Activated CD4-positive, alpha-beta T cell treated with anti-CD3 and anti-CD28 coated beads, Interleukin-2, Interleukin-6, amounts not matched to agents 100 ng/mL and 50 ng/mL, durations not matched to agents 16 hours and 8 hours (primary cell): ENCODE results near the gene TM4SF5.

Experiments used
- DNase-seq: peaks from one replicate; pipeline ENCODE4 v3.0.0-alpha.2; 2020

TM4SF5 gene

DNA sequence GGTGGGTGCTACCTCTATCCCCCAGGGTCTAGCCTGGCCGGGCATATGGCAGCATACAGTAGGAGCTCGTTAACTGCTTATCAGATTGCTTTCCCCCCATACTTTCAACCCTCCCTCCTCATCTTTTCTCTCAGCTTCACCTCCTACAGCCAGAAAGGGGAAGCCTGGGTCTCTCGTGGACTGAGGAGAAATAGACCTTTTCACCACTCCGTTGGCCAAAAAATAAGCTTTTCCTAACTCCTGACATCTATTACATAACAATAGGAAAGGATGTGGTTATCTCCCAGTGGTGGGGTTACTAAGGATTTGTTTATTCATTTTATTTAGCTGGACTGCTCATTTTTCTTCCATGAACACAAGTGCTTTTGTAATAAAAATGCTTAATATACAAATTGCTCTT is 23.0 kb upstream of the TM4SF5 start:
- no peak for DNase-seq

- DNase-seq, result no peak
Measured at GRCh38 chr17:4750606-4751005, 21.1 kb upstream of the TM4SF5 start.

DNA sequence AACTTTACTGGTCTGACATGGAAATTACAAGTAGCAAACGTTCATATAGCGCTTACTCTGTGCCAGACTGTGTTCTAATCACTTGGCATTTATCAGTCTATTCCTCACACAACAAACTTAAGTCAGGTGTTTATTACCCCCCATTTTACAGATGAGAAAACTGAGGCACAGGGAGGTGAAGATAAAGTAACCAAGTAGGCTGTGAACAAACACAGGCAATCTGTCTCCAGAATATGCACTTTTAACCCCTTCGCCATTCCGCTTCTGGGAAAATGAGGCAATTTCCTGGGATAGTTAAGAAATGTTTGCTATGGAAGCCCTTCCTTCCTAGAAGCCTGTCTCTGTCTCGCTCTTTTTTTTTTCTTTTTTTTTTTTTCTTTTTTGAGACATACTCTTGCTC is 19.8 kb upstream of the TM4SF5 start:
- DNase-seq, result no peak

DNA sequence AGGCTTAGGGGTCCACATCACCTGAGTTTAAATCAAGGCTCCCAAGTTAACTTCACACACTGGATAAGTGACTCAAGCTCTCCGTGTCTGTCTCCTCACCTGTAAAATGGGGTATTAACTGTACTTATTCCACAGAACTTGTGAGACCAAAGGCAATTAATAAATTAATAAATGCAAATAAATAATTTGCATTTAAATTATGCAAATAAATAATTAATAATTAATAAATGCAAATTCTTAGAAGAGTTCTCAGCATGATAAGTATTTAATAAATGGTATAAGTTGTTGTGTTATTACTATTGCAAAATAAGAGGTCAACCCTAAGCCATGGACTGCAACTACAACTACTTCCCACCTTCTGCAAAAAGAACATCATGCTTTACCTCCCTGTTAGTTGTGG is 18.3 kb upstream of the TM4SF5 start:
- no peak for DNase-seq

DNA sequence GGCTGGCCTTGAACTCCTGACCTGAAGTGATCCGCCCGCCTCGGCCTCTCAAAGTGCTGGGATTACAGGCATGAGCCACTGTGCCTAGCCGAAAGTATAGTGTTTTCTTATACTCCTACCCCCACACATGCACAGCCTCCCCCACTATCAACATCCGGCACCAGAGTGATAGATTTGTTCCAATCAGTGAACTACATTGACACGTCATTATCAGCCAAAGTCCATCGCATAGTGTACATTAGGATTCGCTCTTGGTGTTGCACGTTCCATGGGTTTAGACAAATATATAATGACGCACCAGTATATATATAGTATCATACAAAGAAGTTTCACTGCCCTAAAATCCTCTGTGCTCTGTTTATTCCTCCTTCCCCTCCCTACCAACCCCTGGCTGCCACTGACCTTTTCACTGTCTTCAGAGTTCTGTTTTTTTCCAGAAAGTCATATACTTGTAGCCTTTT is 11.9 kb upstream of the TM4SF5 start:
- DNase-seq, result no peak

DNA sequence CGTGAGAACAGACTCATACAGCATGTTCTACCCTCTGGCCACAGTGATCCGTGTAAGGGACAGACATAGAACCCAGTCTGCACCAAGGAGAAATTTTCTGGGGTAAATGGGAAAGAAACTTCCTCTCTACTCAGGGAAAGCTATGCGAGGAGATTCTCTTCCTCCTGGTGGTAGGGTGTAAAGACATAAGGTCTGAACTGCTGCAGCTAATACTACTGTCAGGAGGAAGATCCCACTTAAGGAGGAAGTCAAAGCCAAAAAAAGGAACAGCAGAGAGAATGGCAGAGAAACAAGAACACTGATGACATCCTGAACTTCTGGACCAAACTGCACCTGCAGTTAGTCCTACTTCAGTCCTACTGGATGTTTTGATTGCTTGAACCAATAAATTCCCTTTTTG is 7.1 kb upstream of the TM4SF5 start:
- DNase-seq, result no peak

DNA sequence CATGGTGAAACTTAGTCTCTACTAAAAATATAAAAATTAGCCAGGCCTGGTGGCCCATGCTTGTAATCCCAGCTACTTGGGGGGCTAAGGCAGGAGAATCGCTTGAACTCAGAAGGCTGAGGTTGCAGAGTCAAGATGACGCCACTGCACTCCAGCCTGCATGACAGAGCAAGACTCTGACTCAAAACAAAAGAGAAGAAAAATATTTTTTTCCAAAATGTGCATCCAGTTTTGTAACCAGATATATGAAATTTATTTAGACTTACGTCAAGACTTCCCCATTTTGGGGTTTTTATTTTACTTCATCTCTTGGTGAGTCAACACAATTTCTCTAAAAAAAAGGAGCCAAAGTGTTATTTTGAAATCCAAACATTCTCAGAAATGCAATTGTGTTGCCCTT is 5.5 kb upstream of the TM4SF5 start:
- no peak for DNase-seq

DNA sequence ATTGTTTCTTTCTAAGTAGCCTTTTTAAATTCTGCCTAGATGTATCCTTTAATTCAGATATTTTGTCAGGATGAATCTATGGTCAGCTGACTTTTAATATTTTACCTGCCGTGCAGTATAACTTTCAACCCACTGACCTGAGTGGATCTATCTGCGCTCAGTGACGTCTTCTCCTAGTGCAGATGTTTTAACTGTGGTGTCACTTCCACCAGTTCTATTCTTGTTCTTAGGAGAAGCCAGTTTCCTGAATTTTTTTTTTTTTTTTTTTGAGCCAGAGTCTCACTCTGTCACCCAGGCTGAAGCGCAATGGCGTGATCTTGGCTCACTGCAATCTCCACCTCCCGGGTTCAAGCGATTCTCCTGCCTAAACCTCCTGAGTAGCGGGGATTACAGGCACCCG is 5.0 kb upstream of the TM4SF5 start:
- no peak for DNase-seq

DNA sequence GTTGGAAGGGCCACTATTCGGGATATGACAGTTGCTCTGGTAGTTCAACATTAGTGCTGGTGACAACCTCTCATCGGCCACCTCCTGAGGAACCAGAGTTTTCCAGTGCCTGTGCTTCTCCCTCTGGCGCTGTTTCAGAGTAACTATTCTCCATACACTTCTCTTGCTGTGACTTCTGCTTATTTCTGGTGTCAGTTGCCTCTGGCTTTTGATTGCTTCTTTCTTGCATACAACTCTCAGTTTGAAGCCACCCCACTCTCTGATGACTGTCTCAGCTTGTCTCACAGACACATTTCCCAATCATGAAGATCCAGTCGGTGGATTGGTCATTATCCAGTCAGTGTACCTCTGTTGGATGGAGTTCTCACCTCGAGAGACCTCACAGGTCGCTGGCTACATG is 3.4 kb upstream of the TM4SF5 start:
- DNase-seq, result no peak

- no peak for DNase-seq
Measured at GRCh38 chr17:4769628-4770027, 2.1 kb upstream of the TM4SF5 start.

- DNase-seq, result no peak
Measured at GRCh38 chr17:4772235-4772613, 538 bp downstream of the TM4SF5 start.

- DNase-seq, result no peak
Measured at GRCh38 chr17:4777969-4778760, 6.5 kb downstream of the TM4SF5 start.

GRCh38 chr17:4780325-4780955 is 8.8 kb downstream of the TM4SF5 start:
- DNase-seq, result no peak

- DNase-seq, result peak; percentile 10
Measured at GRCh38 chr17:4782652-4783051, 11.0 kb downstream of the TM4SF5 start.

DNA sequence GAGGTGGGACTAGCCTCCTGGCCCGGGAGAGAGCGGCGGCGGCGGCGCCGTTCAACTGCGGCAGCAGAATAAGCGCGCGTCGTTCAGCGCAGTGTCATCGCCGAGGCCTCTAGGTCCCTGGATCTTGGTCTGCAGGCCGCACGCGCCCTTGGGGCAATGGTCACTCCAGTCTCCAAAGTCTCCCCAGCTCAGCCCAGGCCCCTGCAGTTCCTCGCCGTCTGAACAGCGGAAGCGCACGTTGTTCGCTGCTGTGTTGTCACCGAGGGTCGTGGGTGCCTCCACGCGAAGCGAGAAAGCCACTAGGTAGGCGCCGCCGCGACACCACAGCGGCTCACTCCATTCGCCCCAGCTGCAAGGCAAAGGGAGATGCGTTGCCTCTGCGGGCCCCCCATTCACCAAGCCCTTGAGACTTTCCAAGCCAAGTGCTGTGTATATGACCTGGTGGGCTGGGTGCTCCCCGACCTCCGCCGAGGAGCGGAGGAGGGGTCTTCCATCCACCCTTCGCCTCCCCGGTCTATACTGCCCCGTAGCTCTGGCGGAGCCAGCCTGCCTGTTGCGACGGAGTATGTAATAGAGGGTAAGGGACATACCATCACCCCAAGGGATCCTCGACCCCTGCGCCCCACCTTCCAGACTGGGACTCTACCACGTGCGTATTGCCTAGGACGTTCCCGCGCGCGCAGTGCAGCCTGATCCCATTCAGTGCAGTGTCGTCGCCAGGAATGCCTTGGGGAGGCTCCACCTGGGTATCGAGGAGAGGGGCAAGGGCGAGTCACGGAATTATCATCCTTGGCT is 13.8 kb downstream of the TM4SF5 start:
- no peak for DNase-seq

DNA sequence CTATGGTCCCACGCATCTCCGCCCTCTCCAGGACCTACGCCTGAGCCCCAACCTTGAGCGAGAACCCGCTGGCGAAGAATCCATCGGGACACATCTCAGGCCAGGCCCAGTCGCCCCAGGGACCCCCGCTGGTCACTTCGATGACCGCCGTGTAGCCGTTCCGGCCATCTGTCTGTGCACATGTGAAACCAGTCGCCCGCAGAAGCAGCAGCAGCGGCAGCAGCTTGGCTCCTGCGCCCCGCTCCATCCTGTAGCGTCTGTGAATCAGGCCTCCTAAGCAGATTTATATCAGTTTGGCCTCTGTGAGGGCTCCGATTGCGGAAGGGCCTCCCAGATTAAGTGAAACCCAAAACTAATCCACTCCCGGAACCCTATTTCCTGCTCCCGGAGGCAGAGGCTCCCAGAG is 14.4 kb downstream of the TM4SF5 start, which contains the start of gene VMO1:
VMO1 (minus strand) TSS at position 259 of the 406 bp plus-strand sequence; CDS start at position 247, 12 bp downstream.
- DNase-seq, result no peak

DNA sequence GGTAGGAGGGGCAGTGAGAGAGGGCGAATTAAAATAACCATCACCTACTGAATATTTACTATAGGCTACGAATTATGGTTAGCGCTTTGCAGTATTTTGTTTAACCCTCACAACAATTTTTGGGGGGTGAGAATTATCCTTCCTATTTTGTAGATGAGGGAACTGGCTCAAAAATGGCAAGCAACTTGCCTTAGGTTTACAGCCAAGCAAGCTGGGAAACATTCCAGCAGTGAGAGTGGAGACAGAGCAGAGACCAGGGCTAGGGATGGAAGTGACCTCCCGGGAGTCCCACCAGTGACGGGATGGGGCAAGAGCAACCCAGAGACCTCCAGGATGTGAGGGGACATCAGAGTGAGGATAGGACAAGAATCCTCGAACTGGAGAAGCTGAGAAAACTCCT is 14.8 kb downstream of the TM4SF5 start:
- DNase-seq, result no peak

DNA sequence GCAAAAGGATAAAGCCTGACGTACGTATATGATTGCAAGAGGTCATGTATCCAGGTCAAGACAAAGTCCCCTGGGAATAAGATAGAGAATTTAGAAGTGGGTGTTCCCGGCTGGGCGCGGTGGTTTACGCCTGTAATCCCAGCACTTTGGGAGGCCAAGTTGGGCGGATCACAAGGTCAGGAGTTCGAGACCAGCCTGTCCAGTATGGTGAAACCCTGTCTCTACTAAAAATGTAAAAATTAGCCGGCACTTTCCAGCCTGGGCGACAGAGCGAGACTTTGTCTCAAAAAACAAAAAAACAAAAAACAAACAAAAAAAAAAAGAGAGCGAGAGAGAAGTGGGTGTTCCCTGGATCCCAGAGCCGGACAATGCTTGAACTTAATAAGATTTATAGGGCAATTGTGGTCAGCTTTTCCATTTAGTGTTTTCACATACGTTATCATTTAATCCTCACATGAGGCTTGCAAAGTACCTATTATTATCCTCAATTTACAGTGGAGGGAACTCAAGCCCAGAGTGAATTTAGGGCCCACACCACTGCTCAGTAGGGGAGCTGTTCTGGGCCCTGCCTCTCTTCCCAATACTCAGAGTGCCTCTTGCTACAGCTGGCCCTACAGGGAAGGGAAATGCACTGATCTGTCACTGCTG is 16.6 kb downstream of the TM4SF5 start:
- DNase-seq, result no peak

DNA sequence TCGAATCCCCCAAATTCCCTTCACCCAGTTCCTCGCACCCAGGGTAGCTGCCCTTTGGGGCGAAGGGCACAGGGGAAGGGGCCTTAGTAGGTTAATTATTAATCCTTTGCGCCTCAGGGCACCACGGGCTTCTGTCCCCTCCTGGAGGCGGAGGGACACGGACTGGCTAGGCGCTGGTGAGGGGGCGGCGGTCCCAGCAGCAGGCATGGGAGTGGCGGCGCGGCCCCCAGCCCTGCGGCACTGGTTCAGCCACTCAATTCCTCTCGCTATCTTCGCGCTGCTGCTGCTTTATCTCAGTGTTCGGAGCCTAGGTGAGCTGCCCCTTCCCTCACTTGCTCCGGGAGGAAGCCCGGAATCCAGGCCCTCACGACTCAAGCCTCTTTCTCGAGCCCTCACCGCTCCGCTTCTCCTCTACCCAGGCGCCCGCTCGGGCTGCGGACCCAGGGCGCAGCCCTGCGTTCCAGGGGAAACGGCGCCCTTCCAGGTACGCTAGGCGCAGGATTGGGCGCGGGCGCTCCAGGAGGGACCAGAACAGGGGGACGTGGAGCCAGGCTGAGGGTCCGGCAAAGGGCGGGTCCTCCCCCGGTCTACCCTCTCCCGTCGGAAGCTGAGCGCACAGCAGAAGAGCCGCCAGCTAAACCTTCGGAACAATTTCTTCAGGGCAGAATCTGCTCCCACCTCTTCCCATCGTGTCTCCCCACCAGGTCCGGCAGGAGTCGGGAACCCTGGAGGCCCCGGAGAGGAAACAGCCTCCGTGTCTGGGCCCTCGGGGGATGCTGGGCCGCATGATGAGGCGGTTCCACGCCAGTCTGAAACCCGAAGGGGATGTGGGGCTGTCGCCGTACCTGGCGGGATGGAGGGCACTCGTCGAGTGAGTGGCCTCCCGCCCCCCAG is 17.4 kb downstream of the TM4SF5 start, which contains the start of gene GLTPD2:
GLTPD2 (plus strand) TSS at position 158 of the 894 bp plus-strand sequence; CDS start at position 206, 48 bp downstream.
- DNase-seq, result no peak

- DNase-seq, result no peak
Measured at GRCh38 chr17:4789701-4789950, 17.9 kb downstream of the TM4SF5 start.

DNA sequence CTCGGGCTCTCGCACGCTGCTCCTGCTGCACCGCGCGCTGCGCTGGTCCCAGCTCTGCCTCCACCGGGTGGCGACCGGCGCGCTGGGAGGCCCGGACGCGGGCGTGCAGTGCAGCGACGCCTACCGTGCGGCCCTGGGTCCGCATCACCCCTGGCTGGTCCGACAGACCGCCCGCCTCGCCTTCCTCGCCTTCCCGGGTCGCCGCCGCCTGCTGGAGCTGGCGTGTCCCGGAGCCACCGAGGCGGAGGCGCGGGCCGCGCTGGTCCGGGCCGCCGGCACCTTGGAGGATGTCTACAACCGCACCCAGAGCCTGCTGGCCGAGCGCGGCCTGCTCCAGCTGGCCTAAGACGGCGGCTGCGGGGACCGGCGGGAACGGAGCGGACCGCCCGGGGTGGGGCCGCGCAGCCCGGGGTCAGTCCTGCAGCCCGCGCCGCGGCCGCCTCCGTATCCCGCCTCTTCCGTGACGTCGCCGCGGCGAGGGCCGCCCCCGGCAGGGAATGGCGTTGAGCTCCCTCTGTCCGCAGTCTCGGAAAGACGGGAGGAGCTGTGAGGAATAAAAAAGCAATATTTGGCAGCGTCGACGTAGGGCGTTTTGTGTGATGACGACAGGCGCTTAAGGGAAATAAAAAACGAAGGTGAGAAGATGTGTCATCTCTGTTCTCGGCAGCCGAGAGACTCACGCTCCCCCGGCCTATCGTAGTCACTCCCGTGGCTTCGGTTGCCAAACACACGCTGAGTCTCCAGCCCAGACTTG is 18.4 kb downstream of the TM4SF5 start:
- peak; percentile 90 for DNase-seq

DNA sequence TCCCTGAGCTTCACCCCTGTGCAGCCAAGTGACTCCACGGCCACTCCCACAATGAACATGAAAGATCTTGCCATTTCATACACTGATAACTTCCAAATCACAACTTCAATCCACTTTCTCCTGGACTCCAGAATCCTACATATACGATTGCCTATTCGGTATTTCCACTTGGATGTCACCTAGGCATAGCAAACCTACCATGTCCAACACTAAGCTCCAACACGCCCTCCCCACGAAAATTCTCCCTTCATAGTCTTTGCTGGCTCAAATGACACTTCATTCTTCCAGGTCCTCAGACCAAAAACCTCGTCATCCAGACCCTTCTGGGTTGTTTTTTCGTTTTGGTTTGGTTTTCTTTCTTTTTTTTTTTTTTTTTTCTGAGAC is 19.0 kb downstream of the TM4SF5 start:
- DNase-seq, result no peak
